AG08396 (cell line): ENCODE measurements around the gene CHST3.
A peak's percentile ranks its signal among the peaks of the same experiment; 100 is the strongest.
"Not testable (repeated sequence)": the region's sequence is repeated elsewhere in the genome, so short reads cannot be mapped to it uniquely, and the experiment has no call there.

Experiments used
- DNase-seq: peaks from one replicate; pipeline ENCODE4 v3.0.0; 2012; ENCODE audit warnings: low spot score, mixed read lengths

CHST3 gene

GRCh38 chr10:71973777-71974488 is 9.7 kb downstream of the CHST3 start:
- no peak for DNase-seq

GRCh38 chr10:71974489-71975021 is 10.4 kb downstream of the CHST3 start:
- no peak for DNase-seq

GRCh38 chr10:71975087-71975870 is 11.1 kb downstream of the CHST3 start:
- DNase-seq, result no peak

- peak; percentile 79 for DNase-seq
These were observed 11.9 kb downstream of the CHST3 start for GRCh38 chr10:71975871-71976725.

- DNase-seq, result not testable (repeated sequence)
These were observed 13.4 kb downstream of the CHST3 start for GRCh38 chr10:71977614-71977903.

GRCh38 chr10:71978476-71978875 is 14.3 kb downstream of the CHST3 start:
- DNase-seq, result no peak

GRCh38 chr10:71978988-71979691 is 14.9 kb downstream of the CHST3 start:
- no peak for DNase-seq

- DNase-seq, result no peak
These were observed 15.5 kb downstream of the CHST3 start for GRCh38 chr10:71979692-71980062.

GRCh38 chr10:71980181-71981014 is 16.2 kb downstream of the CHST3 start:
- no peak for DNase-seq

- DNase-seq, result no peak
These were observed 17.1 kb downstream of the CHST3 start for GRCh38 chr10:71981015-71981875.

GRCh38 chr10:71981876-71982230 is 17.7 kb downstream of the CHST3 start:
- DNase-seq, result no peak

- no peak for DNase-seq
These were observed 18.3 kb downstream of the CHST3 start for GRCh38 chr10:71982269-71983178.

GRCh38 chr10:71984126-71984808 is 20.1 kb downstream of the CHST3 start:
- DNase-seq, result no peak

GRCh38 chr10:71984809-71985388 is 20.7 kb downstream of the CHST3 start:
- no peak for DNase-seq

- peak; percentile 74 for DNase-seq
These were observed 21.5 kb downstream of the CHST3 start for GRCh38 chr10:71985542-71986250.

GRCh38 chr10:71988895-71989294 is 24.7 kb downstream of the CHST3 start:
- DNase-seq, result not testable (repeated sequence)
